RPMI8226 (cell line): ENCODE results near the gene RIMBP2.
A peak's percentile ranks its signal among the peaks of the same experiment; 100 is the strongest.

Experiments used
- DNase-seq: peaks from one replicate; pipeline ENCODE4 v3.0.0-alpha.2; 2015

RIMBP2 gene

DNA sequence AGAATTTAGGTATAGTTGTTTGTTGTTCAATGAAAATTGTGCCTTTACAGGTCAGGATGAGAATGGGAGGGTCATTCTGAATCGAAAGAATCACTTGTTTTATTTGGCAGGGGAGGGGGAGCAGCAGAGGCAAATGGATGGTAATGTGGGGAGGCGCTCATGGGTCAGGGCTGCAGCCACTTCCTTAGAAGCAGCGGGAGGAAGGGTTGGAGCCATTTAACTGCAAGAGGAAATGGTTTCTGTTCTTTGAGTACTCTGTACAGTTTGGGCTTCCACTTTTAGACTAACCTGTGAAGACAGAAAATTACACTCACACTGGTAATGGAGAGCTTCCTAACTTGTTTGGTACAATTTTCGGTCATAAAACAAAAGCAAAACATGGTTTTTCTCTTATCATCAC, 321.2 kb downstream of the RIMBP2 start:
- DNase-seq = peak; percentile 5

GRCh38 chr12:130391186-130391585, 324.9 kb downstream of the RIMBP2 start:
- DNase-seq = no peak

- no peak for DNase-seq
Measured at GRCh38 chr12:130385193-130385592, 330.9 kb downstream of the RIMBP2 start.

DNA sequence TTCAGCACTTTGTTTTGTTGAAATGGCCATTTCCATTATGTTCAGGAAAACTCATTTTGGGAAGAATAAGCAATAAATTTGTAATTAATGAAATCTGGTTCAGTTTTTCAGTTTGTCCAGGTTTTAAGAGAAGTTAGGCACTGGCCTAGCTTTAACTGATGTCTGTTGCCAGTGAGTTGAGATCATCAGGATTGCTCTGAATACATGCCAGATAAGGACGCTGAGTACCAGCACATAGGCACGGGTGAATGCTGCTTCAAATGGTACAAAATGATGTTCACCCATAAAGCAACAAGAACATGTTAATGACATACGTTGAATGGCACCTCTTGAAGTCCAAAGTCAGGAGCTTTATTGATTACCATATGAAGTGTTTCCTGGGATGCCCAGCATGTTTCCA, 331.9 kb downstream of the RIMBP2 start:
- no peak for DNase-seq

DNA sequence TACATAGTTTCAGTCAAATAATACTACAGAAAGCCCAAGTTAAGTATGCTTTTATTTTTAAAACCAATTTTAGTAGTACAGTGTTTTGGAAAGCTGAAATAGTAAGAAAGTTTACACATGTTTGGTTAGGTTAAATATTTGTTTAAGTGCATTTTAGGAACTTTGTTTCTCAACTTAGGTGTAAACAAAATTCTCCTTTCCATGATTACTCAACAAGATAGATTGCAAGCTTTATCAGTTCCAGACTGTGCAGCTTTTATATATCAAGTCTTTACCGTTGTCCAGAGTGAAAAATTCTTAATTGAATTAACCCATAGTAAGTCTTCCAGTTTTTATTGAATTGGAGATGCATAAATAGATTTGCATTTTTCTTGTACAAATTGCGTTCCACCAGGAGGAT, 333.3 kb downstream of the RIMBP2 start:
- DNase-seq = no peak

DNA sequence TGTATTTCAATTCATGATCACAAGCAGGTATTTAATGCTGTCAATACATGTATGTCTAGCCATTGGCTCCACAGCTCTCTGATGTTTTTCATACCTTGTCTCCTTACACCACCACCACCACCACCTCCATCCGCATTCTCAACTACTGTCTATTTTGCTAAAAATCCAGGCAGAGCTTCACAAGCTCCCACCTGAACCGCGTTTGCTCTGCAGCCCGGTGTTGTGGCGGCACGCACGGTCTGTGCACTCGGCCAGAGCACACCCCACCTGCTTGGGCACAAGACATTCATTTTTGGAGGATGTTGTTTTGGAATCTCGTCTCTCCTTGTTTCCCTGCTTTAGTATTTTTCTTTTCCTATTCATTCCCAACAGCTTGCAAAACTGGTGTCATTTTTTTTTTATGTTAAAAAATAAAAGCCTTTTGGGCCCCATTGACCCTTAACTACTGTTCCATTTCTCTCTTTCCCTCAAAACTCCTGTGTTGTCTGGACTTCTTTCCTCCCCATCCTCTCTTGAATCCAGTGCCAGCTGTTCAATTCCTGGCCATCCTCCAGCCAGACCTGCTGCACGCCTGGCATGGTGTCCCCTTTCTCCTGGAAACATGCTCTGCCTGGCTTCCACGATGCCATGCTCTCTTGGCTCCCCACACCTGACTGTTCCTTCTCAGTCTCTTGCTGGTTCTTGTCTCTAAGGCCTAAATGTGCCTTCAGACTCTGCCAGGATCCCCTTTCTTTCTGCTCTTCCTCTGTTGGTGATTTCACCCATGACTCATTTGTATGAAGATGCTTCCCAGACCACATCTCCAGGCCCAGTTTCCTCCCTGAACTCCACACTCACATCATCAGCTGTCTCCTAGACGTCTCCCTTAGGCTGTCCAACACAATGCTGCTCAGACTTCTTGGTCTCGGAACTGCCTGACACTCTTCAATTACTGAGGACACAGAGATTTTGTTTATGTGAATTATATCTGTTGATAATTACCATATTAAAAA, 340.5 kb downstream of the RIMBP2 start:
- no peak for DNase-seq

DNA sequence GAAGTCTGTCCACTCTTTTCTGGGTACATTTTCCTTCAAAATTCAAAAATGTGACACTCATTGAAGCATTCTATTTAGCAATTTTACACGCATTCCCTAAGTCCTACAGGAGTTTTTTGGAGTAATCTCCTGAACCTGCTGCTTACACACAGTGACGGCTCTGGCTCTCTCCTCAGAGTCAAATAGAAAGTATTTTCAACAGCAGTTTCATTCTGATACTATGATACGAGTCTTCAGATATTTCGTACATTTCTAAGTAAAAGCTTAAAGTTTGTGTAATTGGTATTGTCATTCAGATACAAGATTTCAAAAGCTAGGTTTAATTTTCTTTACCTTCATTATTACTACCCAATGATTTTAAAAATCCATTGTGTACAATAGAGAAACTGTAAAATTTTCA, 342.0 kb downstream of the RIMBP2 start:
- no peak for DNase-seq

- DNase-seq = no peak
Measured at GRCh38 chr12:130372936-130373335, 343.2 kb downstream of the RIMBP2 start.

DNA sequence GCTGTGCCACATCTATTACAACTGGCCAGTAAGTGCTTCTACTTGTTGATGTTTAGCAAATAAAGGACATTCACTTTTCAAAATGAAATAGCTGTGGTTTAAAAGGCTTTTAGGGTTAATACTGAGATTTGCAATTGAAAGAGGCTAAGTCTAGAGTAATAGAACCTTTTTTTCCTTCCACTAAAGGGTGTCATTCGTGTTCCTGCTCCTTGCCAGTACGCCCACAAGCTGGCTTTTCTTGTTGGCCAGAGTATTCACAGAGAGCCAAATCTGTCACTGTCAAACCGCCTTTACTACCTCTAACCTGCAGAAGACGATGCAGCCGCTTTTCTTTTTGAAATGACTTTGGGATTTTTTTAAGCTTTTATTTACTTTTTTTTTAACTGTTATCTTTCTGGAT, 344.8 kb downstream of the RIMBP2 start:
- no peak for DNase-seq

GRCh38 chr12:130369816-130370215, 346.3 kb downstream of the RIMBP2 start:
- no peak for DNase-seq

GRCh38 chr12:130367523-130367922, 348.6 kb downstream of the RIMBP2 start:
- DNase-seq = no peak

GRCh38 chr12:130367003-130367402, 349.1 kb downstream of the RIMBP2 start:
- DNase-seq = no peak

- DNase-seq = no peak
Measured at GRCh38 chr12:130366159-130366558, 349.9 kb downstream of the RIMBP2 start.

DNA sequence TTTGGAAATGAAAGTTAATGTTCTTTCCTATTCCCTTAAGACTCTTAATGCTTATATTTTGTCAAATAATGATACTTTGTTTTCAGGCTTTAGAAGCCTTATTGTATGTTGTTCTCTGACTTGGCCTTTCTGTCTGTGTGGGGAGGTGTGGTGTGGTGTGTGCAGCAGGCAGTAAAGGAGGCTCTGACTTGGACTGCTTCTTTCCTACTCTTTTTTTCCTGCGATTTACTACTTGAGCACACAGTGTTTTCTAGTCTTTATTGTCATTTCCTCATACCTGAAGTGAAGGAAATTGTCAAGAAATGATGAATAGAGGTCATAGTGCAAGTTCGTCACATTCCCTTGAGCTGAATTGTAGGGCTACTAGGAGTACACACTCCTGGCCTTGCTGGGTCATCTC, 351.5 kb downstream of the RIMBP2 start:
- no peak for DNase-seq

GRCh38 chr12:130362060-130362459, 354.0 kb downstream of the RIMBP2 start:
- DNase-seq = no peak

DNA sequence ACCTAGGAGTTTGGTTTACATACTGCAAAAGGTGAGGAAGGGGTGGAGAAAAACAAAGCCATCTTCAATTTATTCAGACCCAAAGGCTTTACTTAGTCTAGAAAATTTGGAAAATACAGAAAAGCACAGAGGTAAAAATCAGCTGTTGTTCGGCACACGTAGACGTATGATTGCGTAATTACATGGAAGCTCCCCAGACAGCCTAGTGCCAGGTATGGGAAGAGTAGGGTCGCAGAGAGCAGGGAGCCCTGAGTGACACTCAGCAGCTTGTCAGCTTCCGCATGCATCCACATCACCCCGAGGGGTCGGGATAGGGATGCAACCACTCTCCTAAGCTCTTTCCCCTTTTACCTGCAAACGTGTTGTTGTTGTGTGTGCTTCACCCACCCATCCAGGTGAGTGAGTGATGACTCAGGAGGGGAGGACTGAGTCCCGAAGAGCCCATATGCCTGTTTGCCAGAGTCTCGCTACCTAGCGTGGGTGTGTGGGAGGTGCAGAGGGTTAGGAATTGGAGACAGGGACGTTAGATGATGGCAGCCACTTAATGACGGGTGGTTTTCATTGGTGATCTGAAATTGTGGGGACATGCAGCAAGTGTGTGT, 358.3 kb downstream of the RIMBP2 start:
- no peak for DNase-seq

DNA sequence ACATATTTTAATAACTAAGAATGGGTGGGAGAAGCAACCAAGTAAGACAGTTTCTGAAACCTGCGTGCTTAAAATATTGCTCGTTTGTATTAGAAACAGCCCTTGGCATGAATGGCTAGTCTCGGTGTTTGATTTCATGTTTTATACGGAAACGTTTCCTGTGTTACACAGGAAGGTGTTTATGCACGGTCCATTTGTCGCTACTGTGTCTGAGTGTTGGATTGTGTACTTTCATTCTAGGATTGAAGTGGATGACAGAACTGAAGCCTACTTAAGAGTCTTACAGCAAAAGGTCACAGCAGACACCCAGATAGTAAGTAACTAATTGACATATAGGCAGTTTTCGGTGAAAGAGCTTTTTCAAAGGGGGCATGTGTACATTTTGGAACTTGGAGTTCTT, 358.9 kb downstream of the RIMBP2 start:
- no peak for DNase-seq

DNA sequence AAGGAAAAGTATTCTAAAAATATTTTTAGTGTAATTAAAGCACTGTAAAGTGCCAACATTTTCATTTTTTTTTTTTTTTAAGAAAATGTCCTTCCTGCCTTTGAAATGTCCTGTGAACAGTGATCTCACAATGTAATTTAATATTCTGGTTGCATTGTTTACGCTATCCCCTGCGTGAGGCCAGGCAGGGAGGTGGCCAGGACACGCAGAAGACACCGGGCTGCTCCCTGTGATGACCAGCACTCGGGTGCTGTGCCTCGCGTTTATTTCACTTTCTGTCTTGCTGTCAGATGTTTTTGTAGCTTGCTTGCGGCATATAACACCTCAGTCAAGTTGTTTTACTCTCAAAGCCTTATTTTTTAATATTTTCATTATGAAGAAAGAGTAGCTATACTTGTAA, 359.9 kb downstream of the RIMBP2 start:
- no peak for DNase-seq

DNA sequence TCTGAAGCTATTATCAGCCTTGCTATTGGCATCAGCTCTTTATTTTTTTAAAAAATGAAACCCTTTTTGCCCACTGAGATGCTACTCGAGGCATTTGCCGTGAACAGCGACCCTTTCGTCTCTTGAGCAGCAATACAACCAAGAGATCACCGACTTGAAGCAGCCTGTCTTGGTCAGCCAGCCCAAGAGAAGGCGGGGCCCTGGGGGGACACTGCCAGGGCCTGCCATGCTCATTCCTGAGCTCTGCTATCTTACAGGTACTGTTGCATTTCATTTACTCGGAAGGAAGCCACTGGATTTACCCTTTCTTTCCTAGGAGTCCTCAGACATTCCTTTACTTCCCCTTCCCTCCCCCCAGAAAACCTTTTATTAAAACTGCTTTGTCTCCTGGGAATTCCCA, 361.7 kb downstream of the RIMBP2 start:
- no peak for DNase-seq

DNA sequence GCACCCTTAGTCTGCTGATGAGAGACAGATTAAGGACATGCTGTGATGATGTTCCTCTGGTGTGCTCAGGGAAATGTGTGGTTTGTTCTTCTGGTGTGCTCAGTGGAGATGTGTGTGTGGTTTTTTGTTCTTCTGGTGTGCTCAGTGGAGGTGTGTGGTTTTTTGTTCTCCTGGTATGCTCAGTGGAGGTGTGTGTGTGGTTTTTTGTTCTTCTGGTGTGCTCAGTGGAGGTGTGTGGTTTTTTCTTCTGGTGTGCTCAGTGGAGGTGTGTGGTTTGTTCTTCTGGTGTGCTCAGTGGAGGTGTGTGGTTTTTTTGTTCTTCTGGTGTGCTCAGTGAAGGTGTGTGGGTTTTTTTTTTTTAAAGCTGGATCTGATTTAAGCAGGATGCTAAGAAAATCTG, 363.0 kb downstream of the RIMBP2 start:
- no peak for DNase-seq

- no peak for DNase-seq
Measured at GRCh38 chr12:130351326-130351725, 364.8 kb downstream of the RIMBP2 start.

GRCh38 chr12:130350715-130351114, 365.4 kb downstream of the RIMBP2 start:
- no peak for DNase-seq

GRCh38 chr12:130347588-130347987, 368.5 kb downstream of the RIMBP2 start:
- DNase-seq = no peak
